Hypothalamus (tissue), 51 donors: Measurements from ENCODE around the gene CPT2.

ENCODE experiments used
- DNase-seq, 51 donors: peaks; one replicate each; lab custom pipeline; 2025; lab: John Stamatoyannopoulos, UW

CPT2 gene

DNA sequence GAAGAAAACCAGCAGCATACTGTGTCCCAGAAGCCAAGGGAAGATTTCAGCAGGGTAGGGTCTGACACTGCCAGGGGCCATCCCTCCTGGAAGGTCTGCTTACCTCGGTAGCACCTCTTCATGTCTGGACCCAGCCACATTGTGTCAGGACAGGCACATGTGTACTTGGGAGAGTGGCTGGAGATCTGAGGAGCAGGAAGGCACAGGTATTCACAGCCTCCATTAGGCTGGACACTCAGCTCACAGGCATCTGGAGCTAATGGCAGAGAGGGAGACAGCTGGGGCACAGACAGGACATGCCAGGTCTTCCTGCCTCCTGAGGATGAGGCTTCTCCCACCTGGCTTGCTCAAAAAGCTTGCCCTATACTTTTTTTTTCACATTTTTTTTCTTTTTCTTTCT, 61.6 kb downstream of the CPT2 start:
- no peak for DNase-seq

DNA sequence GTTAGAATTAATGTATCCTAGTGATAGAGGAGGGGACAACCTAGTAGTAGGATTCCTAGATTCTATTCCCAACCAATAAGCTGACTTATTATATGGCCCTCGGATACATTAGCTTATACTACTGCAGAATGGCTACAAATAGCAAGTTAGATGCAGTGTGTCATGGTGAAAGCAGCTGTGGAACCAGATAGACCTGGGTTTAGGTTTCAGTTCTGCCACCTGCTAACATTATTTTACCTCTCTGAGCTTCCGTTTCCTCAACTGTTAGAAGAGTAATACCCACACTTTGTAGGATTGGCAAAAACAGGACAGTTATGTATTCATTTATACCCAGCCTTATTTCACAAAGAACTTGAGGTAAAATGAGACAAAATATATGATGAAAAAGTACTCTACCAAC, 63.3 kb downstream of the CPT2 start:
- DNase-seq: no peak

DNA sequence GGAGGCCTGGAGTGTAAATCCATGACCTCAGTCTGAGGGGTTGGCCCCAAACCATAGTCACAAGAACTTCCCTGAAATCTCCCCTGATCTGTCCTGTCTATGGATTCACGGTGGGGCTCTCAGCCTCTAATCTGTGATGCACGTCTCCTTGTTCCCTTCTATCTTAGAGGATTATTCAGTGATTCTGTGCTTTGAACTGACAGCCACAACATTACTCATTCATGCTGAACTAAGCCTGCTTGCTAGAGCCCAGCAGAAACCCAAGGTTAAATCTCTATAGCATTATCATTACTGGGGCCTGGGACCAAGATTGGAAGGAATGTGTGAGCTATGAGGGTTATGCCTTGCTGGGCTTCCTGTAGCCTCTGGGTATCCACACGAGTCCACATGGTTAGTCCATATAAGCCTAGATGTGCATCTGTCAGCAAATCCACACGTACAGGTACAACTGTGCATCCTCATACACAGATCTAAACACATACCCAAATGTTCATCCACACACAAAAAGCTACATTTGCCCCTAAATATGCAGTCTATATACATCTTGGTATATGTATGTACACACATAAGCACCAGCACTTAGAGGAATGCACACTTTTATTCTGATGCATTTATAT, 64.1 kb downstream of the CPT2 start:
- no peak for DNase-seq

DNA sequence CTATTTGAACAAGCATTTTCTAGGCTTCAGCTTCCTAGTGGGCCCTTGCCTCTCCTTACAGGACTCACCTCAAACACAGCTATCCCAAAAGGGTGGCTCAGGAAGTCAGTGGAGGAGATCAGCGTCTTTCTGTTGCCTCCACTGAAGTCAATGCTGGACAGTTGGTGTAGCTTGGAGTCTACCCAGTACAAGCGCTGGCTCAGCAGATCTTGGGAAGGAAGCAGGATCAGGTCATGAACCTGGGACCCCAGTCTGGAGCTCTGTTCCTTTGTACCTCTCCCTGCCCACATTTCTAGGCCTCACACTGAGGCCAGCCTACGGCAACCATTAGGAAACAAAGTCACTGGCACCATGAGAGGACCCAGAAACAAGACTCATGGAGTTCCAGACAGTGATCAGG, 65.4 kb downstream of the CPT2 start:
- DNase-seq: no peak
